Measurements from ENCODE around the gene ACER1. TPM values are rescaled to one million over a fixed set of nuclear protein-coding genes. Genes with fewer than 3 reads are reported as not detected.
A peak's percentile ranks its signal among the peaks of the same experiment; 100 is the strongest.

The ACER1 gene
- total and polyA plus RNA-seq, 2 of the 13 experiments (the other 11 are each of a cell fraction or from before 2014, with no cell fraction given): not detected

DNA sequence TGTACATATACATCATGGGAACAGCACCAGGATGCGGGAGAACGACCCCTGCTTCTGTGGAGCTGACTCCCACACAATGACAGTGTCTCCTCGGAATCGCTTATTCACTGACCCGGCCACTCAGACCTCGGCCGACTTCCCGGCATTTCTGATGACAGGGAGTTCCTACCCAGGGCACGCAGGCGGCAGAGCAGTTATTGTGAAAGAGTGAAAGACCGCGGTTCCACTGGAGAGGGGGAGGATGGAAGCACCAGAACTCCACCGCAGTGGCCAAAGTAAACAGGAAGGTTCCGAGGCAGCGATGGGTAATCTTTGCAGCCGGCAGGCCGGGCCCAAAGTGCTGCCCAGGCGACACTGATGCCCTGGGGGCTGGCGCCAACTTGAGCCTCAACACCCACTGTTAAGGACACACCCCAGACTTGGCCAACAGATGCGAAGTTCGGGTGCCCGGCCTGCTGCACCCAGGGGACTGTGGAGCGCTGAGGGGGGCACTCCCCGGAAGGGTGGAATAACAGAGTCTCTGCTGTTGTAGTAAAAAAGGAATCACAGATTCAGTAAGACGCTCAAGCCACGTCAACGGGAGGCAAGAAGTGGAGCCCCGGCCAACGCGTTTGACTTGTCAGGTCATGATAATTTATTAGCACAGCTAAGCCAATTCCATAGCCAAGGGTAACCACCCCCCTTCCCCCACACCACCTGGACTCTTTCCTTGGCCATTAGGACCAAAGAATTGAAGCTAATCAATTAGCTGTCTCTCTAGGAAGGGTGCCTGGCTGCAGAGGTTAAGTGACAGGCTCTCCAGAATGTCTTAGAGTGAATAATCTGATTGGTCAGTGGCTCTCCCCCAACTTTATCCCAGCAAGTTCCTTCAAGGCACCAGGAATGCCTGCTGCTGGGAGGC lies 59.5 kb downstream of the ACER1 start (continued):
- no peak; the same call in 1 of the 2 replicates for TF ChIP-seq GFI1 (CRISPR knock-in tag; IDR thresholded peaks at IDR 0.05; ENCODE audit: borderline replicate concordance)
- TF ChIP-seq, protein P1, sequence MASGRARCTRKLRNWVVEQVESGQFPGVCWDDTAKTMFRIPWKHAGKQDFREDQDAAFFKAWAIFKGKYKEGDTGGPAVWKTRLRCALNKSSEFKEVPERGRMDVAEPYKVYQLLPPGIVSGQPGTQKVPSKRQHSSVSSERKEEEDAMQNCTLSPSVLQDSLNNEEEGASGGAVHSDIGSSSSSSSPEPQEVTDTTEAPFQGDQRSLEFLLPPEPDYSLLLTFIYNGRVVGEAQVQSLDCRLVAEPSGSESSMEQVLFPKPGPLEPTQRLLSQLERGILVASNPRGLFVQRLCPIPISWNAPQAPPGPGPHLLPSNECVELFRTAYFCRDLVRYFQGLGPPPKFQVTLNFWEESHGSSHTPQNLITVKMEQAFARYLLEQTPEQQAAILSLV (CRISPR knock-in tag; IDR thresholded peaks at IDR 0.05; ENCODE audit: borderline replicate concordance): peak; percentile 71; the same call in 1 of the 2 replicates
- no peak for TF ChIP-seq SRSF1 (optimal IDR thresholded peaks at IDR 0.05; ENCODE audit: low read depth, low read length)
- TF ChIP-seq ARID2 (CRISPR knock-in tag; IDR thresholded peaks at IDR 0.05; ENCODE audit: borderline replicate concordance): peak; percentile 77; the same call in 1 of the 2 replicates
- TF ChIP-seq ETV5 (CRISPR knock-in tag; IDR thresholded peaks at IDR 0.05; ENCODE audit: borderline replicate concordance): peak; percentile 82; the same call in 1 of the 2 replicates
- TF ChIP-seq ZNF335 (CRISPR knock-in tag; IDR thresholded peaks at IDR 0.05): no peak
- TF ChIP-seq ZNF607 (CRISPR knock-in tag; IDR thresholded peaks at IDR 0.05; ENCODE audit: borderline replicate concordance): peak; percentile 49; the same call in 1 of the 2 replicates
- TF ChIP-seq, protein P2, sequence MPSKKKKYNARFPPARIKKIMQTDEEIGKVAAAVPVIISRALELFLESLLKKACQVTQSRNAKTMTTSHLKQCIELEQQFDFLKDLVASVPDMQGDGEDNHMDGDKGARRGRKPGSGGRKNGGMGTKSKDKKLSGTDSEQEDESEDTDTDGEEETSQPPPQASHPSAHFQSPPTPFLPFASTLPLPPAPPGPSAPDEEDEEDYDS (CRISPR knock-in tag; IDR thresholded peaks at IDR 0.05): 0 out of 2 replicates have a peak, but pooled peaks have one; percentile 46
- TF ChIP-seq LCORL (IDR thresholded peaks at IDR 0.05): no peak
- TF ChIP-seq LCORL (CRISPR knock-in tag; IDR thresholded peaks at IDR 0.05): peak; percentile 70; the same call in 1 of the 2 replicates
- TF ChIP-seq ZBTB42 (CRISPR knock-in tag; IDR thresholded peaks at IDR 0.05): no peak
- no peak for TF ChIP-seq CBX2 (IDR thresholded peaks at IDR 0.05; ENCODE audit: low read depth, low read length)
- TF ChIP-seq CBX2 (CRISPR knock-in tag; IDR thresholded peaks at IDR 0.05; ENCODE audit: low read depth): no peak
- peak; percentile 59; the same call in 1 of the 2 replicates for TF ChIP-seq KMT2B (CRISPR knock-in tag; IDR thresholded peaks at IDR 0.05)
- 0 out of 2 replicates have a peak, but pooled peaks have one; percentile 35 for TF ChIP-seq ATF7-NPFF (CRISPR knock-in tag; IDR thresholded peaks at IDR 0.05; ENCODE audit: low read depth)
- peak; percentile 86; the same call in 1 of the 2 replicates for TF ChIP-seq ZNF605 (CRISPR knock-in tag; IDR thresholded peaks at IDR 0.05)
- peak; percentile 29 for TF ChIP-seq YY1 (IDR thresholded peaks at IDR 0.05; ENCODE audit: insufficient read depth, insufficient replicate concordance, low read depth, low read length)
- TF ChIP-seq, protein P3, sequence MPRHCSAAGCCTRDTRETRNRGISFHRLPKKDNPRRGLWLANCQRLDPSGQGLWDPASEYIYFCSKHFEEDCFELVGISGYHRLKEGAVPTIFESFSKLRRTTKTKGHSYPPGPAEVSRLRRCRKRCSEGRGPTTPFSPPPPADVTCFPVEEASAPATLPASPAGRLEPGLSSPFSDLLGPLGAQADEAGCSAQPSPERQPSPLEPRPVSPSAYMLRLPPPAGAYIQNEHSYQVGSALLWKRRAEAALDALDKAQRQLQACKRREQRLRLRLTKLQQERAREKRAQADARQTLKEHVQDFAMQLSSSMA (CRISPR knock-in tag; IDR thresholded peaks at IDR 0.05): peak; percentile 56; the same call in 1 of the 2 replicates
- TF ChIP-seq ARNT2 (CRISPR knock-in tag; IDR thresholded peaks at IDR 0.05; ENCODE audit: low read depth): peak; percentile 72; the same call in 1 of the 2 replicates
- TF ChIP-seq GMEB1 (CRISPR knock-in tag; IDR thresholded peaks at IDR 0.05; ENCODE audit: borderline replicate concordance): peak; percentile 35; the same call in 1 of the 2 replicates
- TF ChIP-seq POLR2AphosphoS2 (IDR thresholded peaks at IDR 0.05; ENCODE audit: low read depth, low read length): no peak
- TF ChIP-seq ZNF878 (CRISPR knock-in tag; IDR thresholded peaks at IDR 0.05): 0 out of 2 replicates have a peak, but pooled peaks have one; percentile 79
- TF ChIP-seq IRF2 (CRISPR knock-in tag; IDR thresholded peaks at IDR 0.05): peak; percentile 50; the same call in 1 of the 2 replicates
